ENCODE measurements around the gene FBXW7.

DNA sequence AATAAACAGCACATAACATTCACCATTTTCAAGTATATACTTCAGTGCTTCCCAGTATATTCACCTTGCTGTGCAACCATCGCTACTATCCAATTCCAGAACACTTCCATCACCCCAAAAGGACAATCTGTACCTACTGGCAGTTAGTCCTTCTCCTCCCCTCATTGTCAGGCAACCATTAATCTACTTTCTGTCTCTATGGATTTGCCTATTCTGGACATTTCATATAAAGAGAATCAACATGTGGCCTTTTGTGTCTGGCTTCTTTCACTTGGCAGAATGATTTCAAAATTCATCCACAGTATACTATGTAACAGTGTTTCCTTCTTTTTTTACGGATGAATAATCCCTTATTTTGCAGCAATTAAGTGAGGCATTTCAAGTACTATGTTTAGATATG, 189.4 kb downstream of the FBXW7 start:
- TF ChIP-seq, protein P1, sequence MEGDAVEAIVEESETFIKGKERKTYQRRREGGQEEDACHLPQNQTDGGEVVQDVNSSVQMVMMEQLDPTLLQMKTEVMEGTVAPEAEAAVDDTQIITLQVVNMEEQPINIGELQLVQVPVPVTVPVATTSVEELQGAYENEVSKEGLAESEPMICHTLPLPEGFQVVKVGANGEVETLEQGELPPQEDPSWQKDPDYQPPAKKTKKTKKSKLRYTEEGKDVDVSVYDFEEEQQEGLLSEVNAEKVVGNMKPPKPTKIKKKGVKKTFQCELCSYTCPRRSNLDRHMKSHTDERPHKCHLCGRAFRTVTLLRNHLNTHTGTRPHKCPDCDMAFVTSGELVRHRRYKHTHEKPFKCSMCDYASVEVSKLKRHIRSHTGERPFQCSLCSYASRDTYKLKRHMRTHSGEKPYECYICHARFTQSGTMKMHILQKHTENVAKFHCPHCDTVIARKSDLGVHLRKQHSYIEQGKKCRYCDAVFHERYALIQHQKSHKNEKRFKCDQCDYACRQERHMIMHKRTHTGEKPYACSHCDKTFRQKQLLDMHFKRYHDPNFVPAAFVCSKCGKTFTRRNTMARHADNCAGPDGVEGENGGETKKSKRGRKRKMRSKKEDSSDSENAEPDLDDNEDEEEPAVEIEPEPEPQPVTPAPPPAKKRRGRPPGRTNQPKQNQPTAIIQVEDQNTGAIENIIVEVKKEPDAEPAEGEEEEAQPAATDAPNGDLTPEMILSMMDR (IDR thresholded peaks at IDR 0.05) = no peak
- no peak for TF ChIP-seq POLR2A (IDR thresholded peaks at IDR 0.05)

Measured in lower leg skin (tissue), 3 donors.